Right lobe of liver (tissue), 6 donors: ENCODE data around the gene MRPL54. TPM values are rescaled to one million over a fixed set of nuclear protein-coding genes. Genes with fewer than 3 reads are reported as not detected.

Experiments
- ATAC-seq, 4 donors: fragments of 200-7000 bp; cut with Tn5 transposase; one replicate each; pipeline ENCODE4 v1.9.1; 2020; ENCODE audit warnings: mild to moderate bottlenecking in 4 of 4, moderate library complexity in 4 of 4
- DNase-seq, 3 donors: peaks; one replicate each; pipeline ENCODE4 v3.0.0-alpha.2; 2020
- H3K27ac ChIP-seq, 3 donors: fragments of 200-600 bp; one replicate each; pipeline ENCODE4 v1.8.0; 2022
- H3K27me3 ChIP-seq, 2 donors: fragments of 200-600 bp; one replicate each; pipeline ENCODE4 v1.8.0; 2022
- H3K36me3 ChIP-seq, 4 donors: fragments of 200-600 bp; sonication (generic) in 1 of 4; one replicate each; pipeline versions ENCODE4 v1.5.1 to v1.8.0; 2017 to 2022; ENCODE audit warnings: control low read depth in 1 of 4
- H3K4me1 ChIP-seq, 4 donors: fragments of 200-600 bp; sonication (generic) in 1 of 4; one replicate each; pipeline versions ENCODE4 v1.5.1 to v1.8.0; 2017 to 2022; ENCODE audit warnings: control low read depth in 1 of 4
- H3K4me3 ChIP-seq, 3 donors: fragments of 200-600 bp; one replicate each; pipeline ENCODE4 v1.8.0; 2022
- H3K9me3 ChIP-seq, 4 donors: fragments of 200-600 bp; sonication (generic) in 1 of 4; one replicate each; pipeline versions ENCODE4 v1.5.1 to v1.8.0; 2017 to 2022; ENCODE audit warnings: control low read depth in 1 of 4
- POLR2A ChIP-seq: fragments of 450-650 bp; IDR thresholded peaks from one replicate; pipeline ENCODE4 v1.6.1; 2017; ENCODE audit warnings: antibody characterized with exemption, mild to moderate bottlenecking
- WGBS: methylation state at CpG from one replicate; pipeline ENCODE4 v1.1.6; 2018; ENCODE audit warnings: low coverage, low lambda C conversion rate; ENCODE audit not compliant: insufficient coverage; ENCODE audit errors: missing lambda C conversion rate; 5-methylcytosine and 5-hydroxymethylcytosine counted together
- intact Hi-C, 2 donors: fragments of 100-400 bp; cut with DNase I; formaldehyde crosslinking; loops; one replicate each; pipeline versions ENCODE4 v1.11.2 to v1.14.1; 2022
- total RNA-seq, 6 experiments: library from RNA; depleted of rRNA in 2 of 6; stranded (reverse); fragments of >200 nt in 2 of 6; fragmentation: NEBNext Ultra II Directional in 3 of 6; extraction: Animal tissue kit (Norgen Biotek cat#: 25700) in 3 of 6; gene quantifications; one replicate each; pipeline versions ENCODE4 v1.1.0 to v1.2.4, GENCODE V29; 2016 to 2023
- TF ChIP-seq, protein P1 (sequence below), 4 donors: fragments of 200-600 bp in 3 of 4; fragments of 450-650 bp in 1 of 4; IDR thresholded peaks; one replicate each; pipeline versions ENCODE4 v1.5.1 to v1.8.0; 2016 to 2022; ENCODE audit warnings: antibody characterized with exemption in 4 of 4, mild to moderate bottlenecking in 2 of 4
- donor health status: DM: no; HTN: yes; CAD: no.
- donor health status: DM: no; HTN: no; CAD: no.
- donor health status: DM: no; HTN: no; CAD: no.
- donor health status: DM: no; HTN: yes; CAD: no.
- donor health status: DM: no; HTN: yes; CAD: no.

The MRPL54 gene
- total RNA-seq, 6 experiments from 2014 or later, result 52.5 to 81.2 (median 61.9) TPM

DNA sequence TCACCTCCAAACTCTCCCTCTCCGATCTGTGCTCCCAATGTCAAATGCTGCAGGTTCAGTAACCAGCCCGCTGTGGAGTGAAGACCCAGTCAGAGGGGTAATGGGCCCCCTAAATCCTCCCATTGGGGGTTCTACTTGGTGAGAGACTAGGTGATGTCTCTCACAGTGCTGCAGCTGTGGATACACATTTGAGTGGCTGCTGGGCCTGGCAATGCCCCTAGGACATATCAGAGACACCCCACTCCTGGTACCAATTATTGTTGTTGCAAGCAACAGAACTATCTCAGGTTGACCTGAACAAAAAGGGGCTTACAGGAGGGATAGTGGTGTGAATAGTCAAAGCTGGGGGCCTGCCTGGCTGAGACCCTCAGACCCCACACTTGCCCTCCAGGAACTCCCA is 19.1 kb downstream of the MRPL54 start:
- no peaks in the 10 kb centered on the region for H3K36me3 ChIP-seq
- DNase-seq (no peak), ATAC-seq (no peak)
- intact Hi-C loops, result loop anchor here in 1 of 2 donors (10.0 kb wide), 1 partner anchor 433 kb away; no protein-coding TSS in a partner anchor
- TF ChIP-seq, protein P1, sequence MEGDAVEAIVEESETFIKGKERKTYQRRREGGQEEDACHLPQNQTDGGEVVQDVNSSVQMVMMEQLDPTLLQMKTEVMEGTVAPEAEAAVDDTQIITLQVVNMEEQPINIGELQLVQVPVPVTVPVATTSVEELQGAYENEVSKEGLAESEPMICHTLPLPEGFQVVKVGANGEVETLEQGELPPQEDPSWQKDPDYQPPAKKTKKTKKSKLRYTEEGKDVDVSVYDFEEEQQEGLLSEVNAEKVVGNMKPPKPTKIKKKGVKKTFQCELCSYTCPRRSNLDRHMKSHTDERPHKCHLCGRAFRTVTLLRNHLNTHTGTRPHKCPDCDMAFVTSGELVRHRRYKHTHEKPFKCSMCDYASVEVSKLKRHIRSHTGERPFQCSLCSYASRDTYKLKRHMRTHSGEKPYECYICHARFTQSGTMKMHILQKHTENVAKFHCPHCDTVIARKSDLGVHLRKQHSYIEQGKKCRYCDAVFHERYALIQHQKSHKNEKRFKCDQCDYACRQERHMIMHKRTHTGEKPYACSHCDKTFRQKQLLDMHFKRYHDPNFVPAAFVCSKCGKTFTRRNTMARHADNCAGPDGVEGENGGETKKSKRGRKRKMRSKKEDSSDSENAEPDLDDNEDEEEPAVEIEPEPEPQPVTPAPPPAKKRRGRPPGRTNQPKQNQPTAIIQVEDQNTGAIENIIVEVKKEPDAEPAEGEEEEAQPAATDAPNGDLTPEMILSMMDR (IDR thresholded peaks at IDR 0.05), result no peak
- no peak for TF ChIP-seq POLR2A
- no peak overlapping the region for H3K27ac ChIP-seq
- no peak overlapping the region for H3K4me3 ChIP-seq
- H3K4me1 ChIP-seq, result no peaks in the 10 kb centered on the region
- 100% methylated on average over 2 of the region's 2 CpGs for WGBS
- no peaks in the 10 kb centered on the region for H3K27me3 ChIP-seq
- peaks cover 0 to 11% (median 0%) of the 10 kb centered on the region in 4 donors for H3K9me3 ChIP-seq

DNA sequence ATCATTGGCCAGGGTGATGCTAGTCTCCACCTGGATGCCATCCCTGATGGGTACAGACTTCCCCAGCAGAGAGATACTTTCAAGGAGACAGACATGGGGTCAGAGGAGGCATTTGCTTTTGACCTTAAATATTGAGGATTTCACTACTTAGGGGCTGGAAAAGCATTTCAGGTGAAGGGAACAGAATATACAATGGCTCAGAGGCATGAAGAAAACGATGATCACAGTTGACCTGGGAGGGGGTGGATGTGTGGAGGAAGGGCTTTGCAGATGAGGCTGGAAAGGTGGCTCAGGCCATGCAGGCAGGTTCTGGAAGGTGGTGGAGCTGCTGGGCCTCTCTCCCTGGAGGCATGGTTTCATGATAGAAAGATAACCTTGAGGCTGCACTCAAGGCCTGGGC is 19.8 kb downstream of the MRPL54 start:
- TF ChIP-seq, protein P1 (IDR thresholded peaks at IDR 0.05), result no peak
- no peak for TF ChIP-seq POLR2A
- DNase-seq, result no peak
- H3K4me3 ChIP-seq, result no peak overlapping the region
- 92% methylated on average over 1 of the region's 1 CpG for WGBS
- H3K9me3 ChIP-seq, result peaks cover 0 to 11% (median 0%) of the 10 kb centered on the region in 4 donors
- H3K27me3 ChIP-seq, result no peaks in the 10 kb centered on the region
- no peaks in the 10 kb centered on the region for H3K36me3 ChIP-seq
- H3K4me1 ChIP-seq, result no peaks in the 10 kb centered on the region
- no peak overlapping the region for H3K27ac ChIP-seq
- ATAC-seq, result no peak
- intact Hi-C loops, result loop anchor here in 1 of 2 donors (10.0 kb wide), 1 partner anchor 432 kb away; no protein-coding TSS in a partner anchor

DNA sequence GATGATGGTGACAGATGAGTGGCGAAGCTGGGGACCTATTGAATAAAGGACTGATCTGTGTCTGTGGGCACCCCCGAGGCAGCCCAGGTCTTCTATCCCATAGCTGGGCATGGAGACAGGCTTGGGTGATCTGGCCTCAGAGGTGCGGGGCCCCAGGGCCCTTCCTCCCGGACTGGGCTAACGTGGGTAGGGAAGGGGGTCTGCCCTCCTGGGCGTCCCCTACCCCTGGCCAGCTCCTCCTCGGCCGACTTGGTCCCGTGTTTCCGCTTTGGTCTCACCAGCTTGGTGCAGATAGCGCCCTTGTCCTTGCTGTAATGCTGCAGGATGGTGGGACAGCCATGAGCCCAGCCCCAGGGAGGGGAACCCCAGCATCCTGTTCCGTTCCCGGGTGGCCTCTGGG is 20.4 kb downstream of the MRPL54 start:
- no peak overlapping the region for H3K27ac ChIP-seq
- TF ChIP-seq POLR2A, result no peak
- TF ChIP-seq, protein P1 (IDR thresholded peaks at IDR 0.05), result no peak
- WGBS, result 27% methylated on average over 2 of the region's 13 CpGs
- no peaks in the 10 kb centered on the region for H3K27me3 ChIP-seq
- no peak for DNase-seq
- ATAC-seq, result no peak
- no peak overlapping the region for H3K4me3 ChIP-seq
- intact Hi-C loops, result loop anchor here in 1 of 2 donors (10.0 kb wide), 1 partner anchor 432 kb away; no protein-coding TSS in a partner anchor
- H3K9me3 ChIP-seq, result peaks cover 0 to 11% (median 0%) of the 10 kb centered on the region in 4 donors
- no peaks in the 10 kb centered on the region for H3K4me1 ChIP-seq
- H3K36me3 ChIP-seq, result no peaks in the 10 kb centered on the region

DNA sequence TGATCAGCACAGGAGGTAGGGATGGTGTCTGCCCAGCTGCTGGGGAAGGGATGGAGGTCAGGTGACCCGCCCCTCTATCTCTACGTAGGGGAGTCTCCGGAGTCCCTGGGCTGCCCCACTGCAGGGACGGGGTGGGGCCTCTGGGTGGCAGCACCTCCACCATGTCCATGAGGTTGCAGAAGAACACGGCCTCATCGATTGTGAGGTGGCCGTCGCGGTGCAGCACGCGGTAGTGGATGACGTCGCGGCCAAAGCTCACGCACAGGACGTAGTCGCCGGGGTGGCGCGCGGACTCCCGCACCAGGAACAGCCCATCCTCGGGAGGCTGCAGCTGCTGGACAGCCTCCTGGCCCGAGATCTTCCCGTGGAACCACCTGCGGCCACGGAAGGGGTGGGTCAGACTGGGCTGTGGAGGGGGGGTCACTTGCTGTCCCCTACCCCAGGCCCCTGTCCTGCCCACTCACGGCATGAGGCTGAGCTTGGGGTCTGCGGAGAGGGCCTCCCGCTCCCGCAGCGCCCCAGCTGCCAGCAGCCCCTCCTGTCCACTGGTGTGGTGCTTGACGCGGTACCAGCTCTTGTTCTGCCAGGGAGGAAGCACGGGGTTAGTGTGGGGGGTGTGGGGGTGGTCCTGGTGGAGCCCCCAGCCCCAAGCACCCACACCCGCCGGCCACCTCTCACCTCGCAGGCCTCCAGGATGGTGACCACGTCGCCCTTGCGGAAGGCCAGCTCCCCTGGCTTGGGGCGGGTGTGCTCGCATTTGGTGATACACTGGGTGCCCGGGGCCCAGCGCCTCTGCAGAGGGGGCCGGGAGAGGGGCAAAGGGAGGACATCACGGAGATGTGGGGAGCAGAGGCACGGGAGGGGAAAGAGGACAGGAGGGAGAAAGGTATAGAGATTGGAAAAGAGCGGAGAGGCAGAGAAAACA is 21.4 kb downstream of the MRPL54 start:
- H3K27ac ChIP-seq, result no peak overlapping the region
- ATAC-seq (peak; percentile 39 to 75 (median 53)), DNase-seq (no peak)
- peaks cover 0 to 11% (median 0%) of the 10 kb centered on the region in 4 donors for H3K9me3 ChIP-seq
- H3K36me3 ChIP-seq, result no peaks in the 10 kb centered on the region
- intact Hi-C loops, result loop anchor here in 1 of 2 donors (10.0 kb wide), 1 partner anchor 431 kb away; no protein-coding TSS in a partner anchor
- no peaks in the 10 kb centered on the region for H3K4me1 ChIP-seq
- TF ChIP-seq, protein P1 (IDR thresholded peaks at IDR 0.05), result peak; percentile 15 to 40 (median 34)
- TF ChIP-seq POLR2A, result no peak
- no peak overlapping the region for H3K4me3 ChIP-seq
- WGBS, result 59% methylated on average over 12 of the region's 49 CpGs
- no peaks in the 10 kb centered on the region for H3K27me3 ChIP-seq
